SK-N-SH (cell line): ENCODE results near the gene SRD5A2.

Source experiments
- CTCF ChIP-seq: fragments of 200-600 bp; sonication (generic); IDR thresholded peaks from 2 replicates; pipeline ENCODE4 v1.6.1; 2017; ENCODE audit warnings: antibody characterized with exemption, mild to moderate bottlenecking, moderate library complexity
- FOSL2 ChIP-seq: IDR thresholded peaks from 2 replicates; pipeline ENCODE4 v1.4.0; 2012; ENCODE audit warnings: low read depth, mild to moderate bottlenecking, moderate library complexity, borderline replicate concordance
- GABPA ChIP-seq: IDR thresholded peaks from 2 replicates; pipeline ENCODE4 v1.4.0; 2012; ENCODE audit warnings: low read depth, mild to moderate bottlenecking
- NRF1 ChIP-seq: IDR thresholded peaks from 2 replicates; pipeline ENCODE4 v1.6.1; 2012; ENCODE audit warnings: low read depth, mild to moderate bottlenecking, low read length
- RCOR1 ChIP-seq: fragments of 150-350 bp; IDR thresholded peaks from 2 replicates; pipeline ENCODE4 v1.6.1; 2017; ENCODE audit warnings: antibody characterized with exemption, low read length
- YY1 ChIP-seq: IDR thresholded peaks from 2 replicates; pipeline ENCODE4 v1.4.0; 2012; ENCODE audit warnings: low read depth, mild to moderate bottlenecking

- no peak for TF ChIP-seq FOSL2
- no peak for TF ChIP-seq GABPA
- TF ChIP-seq NRF1, result no peak
- no peak for TF ChIP-seq YY1
- no peak for TF ChIP-seq RCOR1
- TF ChIP-seq CTCF, result no peak
Measured at GRCh38 chr2:31541853-31542252, 38.9 kb downstream of the SRD5A2 start.
